CD14-positive monocyte (primary cell): ENCODE measurements around the gene ARHGAP15. TPM values are rescaled to one million over a fixed set of nuclear protein-coding genes. Genes with fewer than 3 reads are reported as not detected.

Source experiments
- DNase-seq, 3 donors: peaks; one replicate each; pipeline ENCODE4 v3.0.0-alpha.2; 2011 to 2022
- H2AFZ ChIP-seq: 2 replicates; pipeline ENCODE4 v1.6.0; 2012; ENCODE audit warnings: mild to moderate bottlenecking, low read depth, low read length, inconsistent platforms; ENCODE audit not compliant: insufficient read depth, poor library complexity, severe bottlenecking
- H3K27ac ChIP-seq, 2 donors: 1 replicate in 1 of 2; 2 replicates in 1 of 2; pipeline ENCODE4 v1.5.1; 2012 to 2013; ENCODE audit warnings: low read length in 2 of 2, control low read depth in 1 of 2, inconsistent platforms in 1 of 2, low read depth in 1 of 2, mild to moderate bottlenecking in 1 of 2
- H3K27me3 ChIP-seq, 2 donors: one replicate each; pipeline versions ENCODE4 v1.6.0 to v1.6.1; 2011 to 2013; ENCODE audit warnings: low read length in 2 of 2; ENCODE audit not compliant: control insufficient read depth in 2 of 2, insufficient read depth in 2 of 2
- H3K36me3 ChIP-seq, 2 donors: replicated peaks in 1 of 2; 1 replicate in 1 of 2; 2 replicates in 1 of 2; pipeline versions ENCODE4 v1.5.1 to v1.6.1; 2012 to 2013; ENCODE audit warnings: low read length in 2 of 2, control low read depth in 1 of 2, inconsistent platforms in 1 of 2, mild to moderate bottlenecking in 1 of 2; ENCODE audit not compliant: insufficient read depth in 2 of 2, control insufficient read depth in 1 of 2
- H3K4me1 ChIP-seq, 2 donors: 1 replicate in 1 of 2; 2 replicates in 1 of 2; pipeline versions ENCODE4 v1.5.1 to v1.6.1; 2012 to 2013; ENCODE audit warnings: low read length in 2 of 2, control low read depth in 1 of 2, inconsistent platforms in 1 of 2, mild to moderate bottlenecking in 1 of 2, moderate library complexity in 1 of 2; ENCODE audit not compliant: insufficient read depth in 2 of 2, control insufficient read depth in 1 of 2
- H3K4me2 ChIP-seq: replicated peaks from 2 replicates; pipeline ENCODE3; 2012; ENCODE audit warnings: low read length, moderate library complexity, mild to moderate bottlenecking; ENCODE audit not compliant: poor library complexity, severe bottlenecking; ENCODE audit errors: extremely low read depth
- H3K4me3 ChIP-seq, 3 experiments: fragments of 200-600 bp in 1 of 3; sonication (generic) in 1 of 3; replicated peaks in 1 of 3; 1 replicate in 2 of 3; 2 replicates in 1 of 3; pipeline ENCODE4 v1.5.1; 2011 to 2013; ENCODE audit warnings: low read length in 3 of 3, mild to moderate bottlenecking in 3 of 3, control low read depth in 2 of 3, low read depth in 2 of 3, inconsistent platforms in 1 of 3, moderate library complexity in 1 of 3
- H3K79me2 ChIP-seq: 2 replicates; pipeline ENCODE4 v1.6.0; 2012; ENCODE audit warnings: mild to moderate bottlenecking, control low read depth, inconsistent platforms, low read length, moderate library complexity; ENCODE audit not compliant: insufficient read depth
- H3K9ac ChIP-seq: 2 replicates; pipeline ENCODE4 v1.6.0; 2017; ENCODE audit warnings: low read length, mild to moderate bottlenecking; ENCODE audit not compliant: insufficient read depth, poor library complexity, severe bottlenecking
- H3K9me3 ChIP-seq, 2 donors: replicated peaks in 1 of 2; 1 replicate in 1 of 2; 2 replicates in 1 of 2; pipeline versions ENCODE4 v1.5.1 to v1.6.1; 2012 to 2013; ENCODE audit warnings: low read length in 2 of 2, control low read depth in 1 of 2; ENCODE audit not compliant: control insufficient read depth in 1 of 2, insufficient read depth in 1 of 2
- H4K20me1 ChIP-seq: 2 replicates; pipeline ENCODE4 v1.6.0; 2012; ENCODE audit warnings: mild to moderate bottlenecking, low read length, control low read depth, moderate library complexity; ENCODE audit not compliant: insufficient read depth
- H3K27ac Mint-ChIP-seq, 7 donors: one replicate each; pipeline ENCODE4 v1.8.0; 2020; ENCODE audit warnings: mild to moderate bottlenecking in 7 of 7, mixed read lengths in 7 of 7, moderate library complexity in 6 of 7, inconsistent platforms in 2 of 7
- H3K27me3 Mint-ChIP-seq, 3 donors: one replicate each; pipeline ENCODE4 v1.8.0; 2021 to 2022; ENCODE audit warnings: low read depth in 3 of 3, mild to moderate bottlenecking in 3 of 3, mixed read lengths in 3 of 3, moderate library complexity in 3 of 3, inconsistent platforms in 1 of 3
- H3K36me3 Mint-ChIP-seq, 2 donors: one replicate each; pipeline ENCODE4 v1.8.0; 2020; ENCODE audit warnings: mixed read lengths in 2 of 2, inconsistent platforms in 1 of 2, mild to moderate bottlenecking in 1 of 2
- H3K4me1 Mint-ChIP-seq: one replicate; pipeline ENCODE4 v1.8.0; 2020; ENCODE audit warnings: mild to moderate bottlenecking, mixed read lengths
- H3K4me3 Mint-ChIP-seq, 2 donors: one replicate each; pipeline ENCODE4 v1.8.0; 2020; ENCODE audit warnings: mild to moderate bottlenecking in 2 of 2, mixed read lengths in 2 of 2, moderate library complexity in 1 of 2
- H3K9me3 Mint-ChIP-seq, 7 donors: one replicate each; pipeline ENCODE4 v1.8.0; 2020 to 2022; ENCODE audit warnings: mixed read lengths in 7 of 7, mild to moderate bottlenecking in 6 of 7, moderate library complexity in 6 of 7, inconsistent platforms in 2 of 7
- WGBS: methylation state at CpG from one replicate; pipeline ENCODE4 v1.1.5; 2013; ENCODE audit warnings: missing lambda C conversion rate; ENCODE audit not compliant: insufficient coverage; 5-methylcytosine and 5-hydroxymethylcytosine counted together
- intact Hi-C, 2 donors: fragments of 100-400 bp; cut with micrococcal nuclease; formaldehyde crosslinking; loops; one replicate each; pipeline versions ENCODE4 v1.15.0 to v1.15.1; 2023
- polyA plus RNA-seq, 3 donors: library from polyadenylated mRNA; depleted of rRNA in 1 of 3; unstranded in 2 of 3; stranded (reverse) in 1 of 3; fragments of 300-500 nt in 2 of 3; fragments of >200 nt in 1 of 3; fragmentation: Illumina TruSeq in 2 of 3; gene quantifications; 1 replicate in 2 of 3; 2 replicates in 1 of 3; pipeline ENCODE4 v1.2.3, GENCODE V29; 2012 to 2021
- TF ChIP-seq, protein P1 (sequence below): fragments of 200-600 bp; IDR thresholded peaks from one replicate; pipeline ENCODE4 v1.8.0; 2022; ENCODE audit warnings: antibody characterized with exemption, mild to moderate bottlenecking

The ARHGAP15 gene
- polyA plus RNA-seq, 3 donors = 35.4 to 50.9 (median 50.7) TPM

DNA sequence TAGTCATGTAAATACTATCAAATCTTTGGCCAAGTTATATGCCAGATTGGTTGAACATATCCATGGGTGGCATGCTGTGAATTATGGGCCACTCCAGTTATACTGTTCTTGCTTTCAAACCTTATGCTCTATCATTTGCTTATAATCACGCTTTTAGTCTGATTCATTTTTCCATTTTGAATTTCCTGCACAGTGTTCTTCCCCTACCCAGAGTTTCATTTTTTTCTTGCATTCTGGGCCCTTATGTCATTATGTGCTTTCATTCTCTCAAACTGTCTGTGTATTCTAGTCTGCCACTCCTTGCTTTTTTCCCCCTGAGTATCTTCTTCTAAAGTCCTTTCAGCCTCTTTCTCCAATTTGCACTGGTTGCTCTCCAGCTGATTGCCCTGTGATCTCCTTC lies 364.1 kb downstream of the ARHGAP15 start:
- no peaks in the 10 kb centered on the region for H3K27me3 ChIP-seq
- Mint-ChIP-seq H3K27ac (peak overlapping the region in 1 of 7 donors; percentile 6), H3K27me3 (no peaks in the 10 kb centered on the region), H3K9me3 (peaks cover 0 to 11% (median 2%) of the 10 kb centered on the region in 7 donors), H3K4me3 (no peak overlapping the region), H3K36me3 (peaks cover 42 to 44% of the 10 kb centered on the region in 2 donors), H3K4me1 (no peaks in the 10 kb centered on the region)
- no peaks in the 10 kb centered on the region for H3K79me2 ChIP-seq
- no peak overlapping the region for H3K27ac ChIP-seq
- H3K4me2 ChIP-seq = no peak overlapping the region
- intact Hi-C loops = no loop called here
- H4K20me1 ChIP-seq = no peaks in the 10 kb centered on the region
- no peaks in the 10 kb centered on the region for H3K9me3 ChIP-seq
- WGBS = 88% methylated on average over 1 of the region's 1 CpG
- no peak overlapping the region for H2AFZ ChIP-seq
- no peak for DNase-seq
- TF ChIP-seq, protein P1, sequence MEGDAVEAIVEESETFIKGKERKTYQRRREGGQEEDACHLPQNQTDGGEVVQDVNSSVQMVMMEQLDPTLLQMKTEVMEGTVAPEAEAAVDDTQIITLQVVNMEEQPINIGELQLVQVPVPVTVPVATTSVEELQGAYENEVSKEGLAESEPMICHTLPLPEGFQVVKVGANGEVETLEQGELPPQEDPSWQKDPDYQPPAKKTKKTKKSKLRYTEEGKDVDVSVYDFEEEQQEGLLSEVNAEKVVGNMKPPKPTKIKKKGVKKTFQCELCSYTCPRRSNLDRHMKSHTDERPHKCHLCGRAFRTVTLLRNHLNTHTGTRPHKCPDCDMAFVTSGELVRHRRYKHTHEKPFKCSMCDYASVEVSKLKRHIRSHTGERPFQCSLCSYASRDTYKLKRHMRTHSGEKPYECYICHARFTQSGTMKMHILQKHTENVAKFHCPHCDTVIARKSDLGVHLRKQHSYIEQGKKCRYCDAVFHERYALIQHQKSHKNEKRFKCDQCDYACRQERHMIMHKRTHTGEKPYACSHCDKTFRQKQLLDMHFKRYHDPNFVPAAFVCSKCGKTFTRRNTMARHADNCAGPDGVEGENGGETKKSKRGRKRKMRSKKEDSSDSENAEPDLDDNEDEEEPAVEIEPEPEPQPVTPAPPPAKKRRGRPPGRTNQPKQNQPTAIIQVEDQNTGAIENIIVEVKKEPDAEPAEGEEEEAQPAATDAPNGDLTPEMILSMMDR = no peak
- H3K4me1 ChIP-seq = no peaks in the 10 kb centered on the region
- H3K4me3 ChIP-seq = no peak overlapping the region
- H3K9ac ChIP-seq = no peak overlapping the region
- peaks cover 26 to 48% of the 10 kb centered on the region in 2 donors for H3K36me3 ChIP-seq

GRCh38 chr2:143497726-143498125 lies 368.5 kb downstream of the ARHGAP15 start:
- H2AFZ ChIP-seq = no peak overlapping the region
- H3K4me1 Mint-ChIP-seq = peaks cover 10% of the 10 kb centered on the region
- H3K36me3 Mint-ChIP-seq = peaks cover 31% of the 10 kb centered on the region in 2 donors

More at GRCh38 chr2:143497726-143498125, 368.5 kb downstream of the ARHGAP15 start:
- no peak overlapping the region for H3K4me3 Mint-ChIP-seq
- H3K9me3 Mint-ChIP-seq = peaks cover 0 to 5% (median under 1%) of the 10 kb centered on the region in 7 donors
- no peaks in the 10 kb centered on the region for H3K27me3 Mint-ChIP-seq
- no peak overlapping the region for H3K27ac Mint-ChIP-seq
- Histone ChIP-seq H3K4me2 (no peak overlapping the region), H3K79me2 (no peaks in the 10 kb centered on the region), H3K4me3 (no peak overlapping the region), H4K20me1 (no peaks in the 10 kb centered on the region), H3K9ac (no peak overlapping the region), H3K36me3 (peaks cover 2 to 21% of the 10 kb centered on the region in 2 donors), H3K27me3 (no peaks in the 10 kb centered on the region), H3K9me3 (no peaks in the 10 kb centered on the region), H3K27ac (no peak overlapping the region), H3K4me1 (no peaks in the 10 kb centered on the region)
- WGBS = no CpG with 5 or more reads among the region's 1 CpG
- TF ChIP-seq, protein P1 = no peak
- intact Hi-C loops = no loop called here
- no peak for DNase-seq
